HG03439 (cell line): ENCODE results near the gene TCF4.

Experiments
- ATAC-seq: cut with Tn5 transposase; IDR thresholded peaks from one replicate; pipeline ENCODE4 v1.9.1; 2021; ENCODE audit warnings: mild to moderate bottlenecking, moderate library complexity; ENCODE audit not compliant: unreplicated experiment

TCF4 gene

DNA sequence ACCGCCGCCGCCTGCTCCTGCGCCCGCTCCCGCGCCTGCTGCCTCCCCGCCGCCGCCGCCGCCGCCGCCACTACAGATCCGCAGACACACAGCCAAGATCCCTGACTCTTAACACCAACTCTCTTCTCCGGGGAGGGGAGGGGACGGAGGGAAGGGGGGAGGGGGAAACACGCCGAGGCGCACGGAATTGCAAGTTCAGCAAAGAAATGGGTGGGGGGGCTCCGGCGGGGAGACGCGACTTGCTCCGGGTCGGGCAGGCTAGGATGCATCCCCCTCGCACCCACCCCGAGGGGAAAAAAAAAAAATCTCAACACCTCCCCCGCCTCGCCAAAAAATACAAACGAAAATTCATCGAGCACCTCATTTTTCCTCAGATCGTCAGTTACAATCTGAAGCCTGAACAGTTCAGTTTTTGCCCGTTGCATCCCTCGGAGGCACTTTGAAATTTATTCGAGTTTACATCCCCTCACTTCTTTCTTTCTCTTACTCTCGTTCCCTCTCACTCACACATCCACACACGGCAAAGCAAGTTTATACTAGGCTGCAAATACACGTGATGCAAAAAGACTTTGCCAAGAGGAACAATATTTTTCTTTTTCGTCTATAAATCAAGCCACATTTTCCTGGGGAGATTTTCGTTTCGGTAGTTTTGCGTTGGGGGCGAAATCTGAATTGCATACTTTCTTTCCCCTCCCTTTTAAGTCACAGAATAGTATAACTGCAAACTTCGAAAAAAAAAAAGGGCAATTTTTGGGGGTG lies at the start of gene TCF4:
TCF4 (minus strand) TSS at position 82 of the 759 bp plus-strand sequence. CDS start 1,076 bp downstream, outside the sequence.
- no peak for ATAC-seq

DNA sequence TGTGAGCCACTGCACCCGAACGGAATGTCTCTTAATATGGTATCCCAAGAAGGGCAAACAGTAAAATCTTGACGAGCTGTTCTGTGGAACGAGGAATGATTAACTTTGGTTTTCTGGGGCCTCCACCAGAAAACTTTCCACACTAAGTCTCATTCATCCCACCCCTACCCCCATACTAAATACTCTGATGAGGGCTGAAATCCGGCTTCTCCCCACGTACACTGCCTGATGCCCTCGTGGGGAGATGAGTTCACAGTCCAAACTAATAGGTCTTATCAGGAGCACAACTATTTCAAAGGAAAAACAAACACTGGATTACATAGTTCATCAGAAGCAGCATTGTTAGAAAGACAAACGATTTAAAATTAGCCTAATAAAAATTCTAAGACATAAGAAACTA lies 49.2 kb upstream of the TCF4 start:
- no peak for ATAC-seq

DNA sequence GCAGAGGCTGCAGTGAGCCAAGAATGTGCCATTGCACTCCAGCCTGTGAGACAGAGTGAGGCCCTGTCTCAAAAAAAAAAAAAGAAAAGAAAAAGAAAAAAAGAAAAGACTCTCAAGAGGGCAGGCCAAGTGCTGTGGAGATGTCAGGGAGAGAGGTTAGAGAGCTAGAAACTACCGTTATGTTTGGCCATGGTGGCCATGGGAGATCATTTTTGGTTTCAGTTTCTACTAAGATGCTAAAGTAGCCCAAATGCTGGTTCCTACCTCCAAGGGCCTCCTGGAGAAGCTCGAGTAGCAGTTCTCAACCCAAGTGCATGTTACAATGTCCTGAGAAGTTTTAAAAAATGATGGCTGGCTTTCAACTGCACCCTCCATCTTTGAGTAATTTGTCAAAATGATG lies 47.4 kb upstream of the TCF4 start:
- ATAC-seq: no peak

DNA sequence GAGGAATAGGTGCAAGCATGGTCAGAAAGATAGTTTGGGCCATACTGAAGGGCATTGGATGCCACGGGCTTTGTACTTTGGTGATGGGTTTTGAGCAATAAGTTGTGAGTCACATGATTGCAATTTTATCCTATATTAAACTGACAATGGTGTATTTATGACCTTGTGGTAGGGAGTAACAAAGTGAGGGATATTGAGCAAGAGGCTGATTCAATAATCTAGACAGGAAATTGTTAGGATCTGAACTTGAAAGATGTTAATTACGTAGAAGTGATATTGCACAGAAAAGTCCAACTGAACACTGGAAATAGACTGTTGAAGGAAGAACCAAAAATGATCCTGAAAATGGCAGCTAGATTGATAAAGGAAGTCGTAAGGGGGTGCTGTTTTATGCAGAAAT lies 46.6 kb upstream of the TCF4 start:
- ATAC-seq: no peak

DNA sequence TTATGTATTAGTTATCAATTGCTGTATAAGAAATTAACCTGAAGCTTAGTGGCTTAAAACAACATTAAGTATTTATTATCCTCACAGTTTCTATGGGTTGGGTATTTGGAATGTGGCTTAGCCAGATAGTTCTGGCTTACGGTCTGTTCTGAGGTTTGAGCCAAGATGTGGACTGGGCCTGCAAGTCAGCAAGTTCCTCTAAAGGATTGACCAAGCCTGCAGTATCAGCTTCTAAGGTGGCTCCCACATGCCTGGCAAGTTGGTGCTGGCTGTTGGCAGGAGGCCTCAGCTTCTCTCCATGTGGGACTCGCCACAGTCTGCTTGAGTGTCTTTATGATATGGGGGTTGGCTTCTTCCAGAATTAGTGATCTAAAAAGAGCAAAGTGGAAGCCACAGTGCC lies 45.0 kb upstream of the TCF4 start:
- no peak for ATAC-seq

DNA sequence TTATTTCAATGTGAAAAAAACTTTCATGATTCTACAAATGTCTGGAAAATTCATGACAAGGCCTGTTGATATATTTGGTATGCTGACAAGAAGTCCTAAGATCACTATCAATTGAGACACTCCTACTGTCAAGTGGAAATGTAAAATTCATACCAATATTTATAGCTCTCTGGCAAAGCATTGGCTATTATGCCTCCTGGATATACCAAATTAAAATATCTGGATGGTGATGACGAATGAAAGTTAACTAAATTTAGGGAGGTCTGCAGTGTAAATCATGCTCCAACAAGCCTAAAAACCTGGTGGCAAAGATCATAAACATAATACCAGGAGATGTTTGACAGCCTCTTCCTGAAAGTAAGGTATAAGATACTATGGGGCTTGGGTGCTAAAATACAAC lies 41.1 kb upstream of the TCF4 start:
- ATAC-seq: no peak

DNA sequence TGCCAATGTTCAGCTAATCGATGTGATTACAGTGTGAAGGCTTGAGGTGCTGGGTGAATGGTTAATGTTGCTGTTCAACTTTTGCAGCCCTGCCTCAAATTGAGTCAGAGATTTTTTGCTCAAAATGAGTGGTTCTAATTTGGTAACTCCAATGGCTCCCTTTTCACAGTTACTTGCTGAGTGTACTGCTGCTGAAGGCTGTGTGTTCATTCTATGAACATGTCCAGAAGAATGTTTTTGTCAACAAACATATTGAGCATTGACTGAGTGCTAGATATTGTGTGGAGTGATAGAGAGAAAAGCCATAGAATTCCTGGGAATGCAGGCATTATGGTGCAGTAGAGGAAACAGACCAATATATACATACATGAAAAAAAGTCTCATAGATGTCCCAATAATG lies 39.0 kb upstream of the TCF4 start:
- no peak for ATAC-seq

DNA sequence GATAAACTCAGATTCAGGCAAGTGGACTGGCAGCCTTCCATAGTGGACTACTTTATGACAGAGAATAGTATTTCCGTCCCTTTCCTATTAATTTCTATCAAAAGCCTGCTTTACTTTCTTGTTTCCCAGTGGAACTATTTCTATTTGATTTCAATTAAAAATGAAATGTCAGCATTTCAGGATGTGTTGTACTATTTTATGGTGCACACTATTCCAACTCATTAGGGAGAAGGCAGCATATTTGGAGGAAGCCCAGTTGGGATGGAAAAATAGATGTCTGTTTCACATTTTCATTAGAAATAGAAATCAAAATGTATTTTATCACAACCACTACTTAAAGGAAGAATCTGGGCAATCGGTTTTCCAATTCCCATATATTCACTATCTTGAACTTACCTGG lies 37.9 kb upstream of the TCF4 start:
- no peak for ATAC-seq

DNA sequence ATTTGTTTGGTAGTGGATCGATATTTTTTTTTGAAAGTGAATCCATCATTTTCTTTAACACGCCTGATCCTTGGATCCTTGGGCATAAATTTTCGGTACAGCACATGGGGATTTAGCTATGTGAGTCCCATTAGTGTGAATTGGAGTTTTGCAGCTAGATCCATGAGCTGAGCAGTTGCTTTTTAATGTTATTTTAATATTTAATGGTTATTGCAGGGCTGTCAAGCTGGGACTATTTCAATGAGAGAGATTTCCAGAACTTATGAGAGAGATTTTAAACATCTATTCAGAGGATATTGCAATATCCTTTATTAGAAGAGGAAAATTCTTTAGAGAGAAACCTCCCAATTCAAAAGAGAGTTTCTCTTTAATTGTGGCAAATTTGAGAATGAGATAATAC lies 35.6 kb upstream of the TCF4 start:
- no peak for ATAC-seq

DNA sequence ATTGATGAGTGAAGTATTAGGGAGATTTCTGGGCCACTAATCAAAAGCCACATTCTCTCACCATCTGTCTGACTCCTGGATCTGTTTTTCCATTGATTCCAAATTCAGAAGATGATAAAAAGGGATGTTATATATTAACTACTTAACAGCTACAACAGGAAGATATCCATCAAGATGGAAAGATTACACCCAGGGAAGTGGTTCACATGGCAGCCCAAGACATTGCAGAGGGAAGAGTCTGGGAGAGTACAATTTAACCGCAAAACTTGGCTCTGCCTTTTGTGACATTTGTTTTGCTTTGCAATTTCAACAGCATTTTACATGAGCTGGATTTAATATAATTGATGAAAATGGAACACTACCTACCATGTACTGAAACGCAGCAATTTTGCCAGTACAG lies 22.5 kb upstream of the TCF4 start:
- ATAC-seq: no peak

DNA sequence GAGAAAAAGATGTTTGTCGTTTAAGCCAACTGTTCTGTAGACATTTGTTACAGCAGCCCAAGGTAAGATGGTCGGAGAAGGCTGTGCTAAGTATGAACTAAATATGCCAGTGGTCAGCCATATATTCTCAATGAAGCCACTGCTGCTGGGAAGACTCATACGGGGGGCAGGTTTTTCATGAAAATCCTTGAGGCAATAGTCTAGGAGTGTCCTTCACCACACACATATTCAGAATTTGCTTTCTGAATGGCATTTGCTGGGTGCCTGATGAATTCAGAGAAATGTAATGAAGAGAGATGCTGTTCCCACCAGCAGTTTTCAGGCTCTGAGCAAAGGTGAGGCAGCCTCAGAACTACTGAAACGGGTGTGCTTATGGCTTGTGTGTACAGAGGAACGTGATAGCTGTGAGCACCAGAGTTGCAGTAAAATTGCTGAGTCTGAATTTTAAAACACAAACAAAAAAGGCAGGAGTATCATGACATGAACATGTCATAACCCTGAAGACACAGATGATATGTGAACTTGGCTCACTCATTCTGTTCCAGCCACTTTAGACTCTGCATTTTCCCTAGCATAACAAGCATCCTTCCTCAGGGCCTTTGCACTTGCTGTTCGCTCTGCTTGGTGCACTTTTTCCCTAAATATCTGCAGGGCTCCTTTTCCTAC lies 21.3 kb upstream of the TCF4 start:
- ATAC-seq: no peak

DNA sequence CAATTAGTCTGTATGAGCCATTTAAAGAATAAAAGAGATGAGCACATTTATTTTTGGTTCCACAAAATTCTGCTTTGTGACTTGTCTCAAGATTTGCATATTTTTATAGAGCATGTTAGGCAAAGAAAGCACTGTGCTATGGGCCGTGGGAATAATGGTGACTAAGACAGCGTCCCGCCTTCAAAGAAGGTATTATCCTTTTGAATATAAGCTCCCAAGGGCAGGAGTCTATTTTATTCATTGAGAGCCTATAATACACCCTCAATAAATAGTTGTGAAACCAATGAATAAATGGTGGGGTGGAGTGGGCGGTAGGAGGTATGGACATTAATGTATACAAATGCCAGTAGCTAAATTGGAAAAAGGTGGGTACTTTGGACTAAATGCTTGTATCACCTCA lies 20.5 kb upstream of the TCF4 start:
- no peak for ATAC-seq

DNA sequence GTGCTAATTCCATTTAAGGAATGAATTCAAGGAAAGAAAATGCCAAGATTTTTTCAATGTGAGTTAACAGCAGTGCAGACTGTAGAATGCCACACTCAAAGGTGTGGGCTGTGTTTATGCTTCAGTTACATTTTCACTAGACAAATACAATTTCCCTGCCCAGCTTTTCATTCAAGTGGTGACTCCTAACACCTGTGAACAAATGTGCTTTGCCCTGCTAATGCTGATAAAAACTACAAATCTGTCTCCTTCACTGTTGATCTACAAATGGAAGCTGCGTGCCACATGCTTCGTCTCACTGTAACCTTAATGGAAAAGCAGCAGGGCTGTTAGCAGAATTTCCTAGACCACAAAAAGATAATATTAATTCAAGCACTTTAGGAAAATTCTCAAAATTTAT lies 19.8 kb upstream of the TCF4 start:
- no peak for ATAC-seq

DNA sequence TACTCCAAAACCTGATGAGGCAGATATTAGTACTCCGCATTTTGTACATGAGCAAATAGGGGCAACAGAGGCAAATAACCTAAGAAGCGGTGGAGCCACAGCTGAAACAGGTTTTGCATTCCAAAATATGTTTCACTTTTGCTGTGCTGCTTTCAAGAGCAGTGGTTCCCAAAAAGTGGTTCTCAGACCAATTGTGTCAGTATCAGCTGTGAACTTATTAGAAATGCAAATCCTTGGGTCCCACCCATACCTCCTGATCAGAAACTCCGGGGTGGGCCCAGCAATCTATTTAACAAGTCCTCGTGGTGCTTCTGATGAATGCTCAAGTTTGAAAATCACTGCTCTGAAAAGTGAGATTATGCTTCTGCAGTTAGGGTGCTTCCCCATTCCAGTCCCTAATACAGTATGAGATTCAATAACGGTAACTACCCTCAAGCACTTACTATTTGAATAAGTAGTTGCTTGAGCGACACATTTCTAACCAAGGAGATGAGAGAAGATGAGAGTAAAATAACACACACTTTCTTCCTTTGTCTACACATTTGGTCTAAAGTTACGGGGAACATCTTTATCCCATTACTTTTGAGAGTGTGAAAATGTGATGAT lies 17.8 kb upstream of the TCF4 start:
- peak; percentile 89 for ATAC-seq

DNA sequence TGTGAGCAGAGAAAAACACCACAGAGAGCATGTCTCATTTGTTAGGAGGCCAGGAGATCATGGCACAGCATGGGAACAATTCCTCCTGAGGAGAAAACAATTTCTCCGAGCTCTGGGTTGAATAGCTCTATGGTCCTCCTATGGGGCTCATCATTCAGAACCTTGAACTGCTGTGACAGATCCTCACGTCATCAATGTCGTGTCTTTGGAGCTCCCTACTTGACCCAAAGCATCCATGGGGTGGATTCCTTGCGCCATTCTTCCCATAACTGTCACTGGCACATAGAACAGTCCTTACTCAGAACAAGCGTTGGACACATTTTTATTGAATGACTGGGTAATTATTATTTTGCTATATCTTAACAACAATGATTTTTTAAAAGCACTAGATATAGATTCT lies 15.8 kb upstream of the TCF4 start:
- no peak for ATAC-seq

DNA sequence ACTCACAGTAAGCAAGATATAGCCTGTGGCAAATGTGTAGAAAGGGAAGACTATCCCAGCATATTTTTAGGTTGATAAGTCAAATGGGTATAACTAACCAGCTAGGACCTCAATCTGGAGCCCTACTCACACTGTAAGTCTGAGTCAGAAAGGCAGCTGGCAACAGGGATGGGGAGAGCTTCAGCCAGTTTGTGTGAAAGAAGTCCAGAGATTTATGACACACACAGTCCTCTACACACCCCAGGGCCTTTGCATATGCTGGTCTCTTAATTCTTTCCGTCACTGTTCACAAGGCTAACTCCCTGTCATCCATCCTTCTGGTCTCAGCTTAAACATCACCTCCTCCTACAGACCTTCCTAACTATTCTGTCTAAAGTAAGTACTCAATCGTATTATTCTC lies 5.9 kb upstream of the TCF4 start:
- ATAC-seq: no peak

DNA sequence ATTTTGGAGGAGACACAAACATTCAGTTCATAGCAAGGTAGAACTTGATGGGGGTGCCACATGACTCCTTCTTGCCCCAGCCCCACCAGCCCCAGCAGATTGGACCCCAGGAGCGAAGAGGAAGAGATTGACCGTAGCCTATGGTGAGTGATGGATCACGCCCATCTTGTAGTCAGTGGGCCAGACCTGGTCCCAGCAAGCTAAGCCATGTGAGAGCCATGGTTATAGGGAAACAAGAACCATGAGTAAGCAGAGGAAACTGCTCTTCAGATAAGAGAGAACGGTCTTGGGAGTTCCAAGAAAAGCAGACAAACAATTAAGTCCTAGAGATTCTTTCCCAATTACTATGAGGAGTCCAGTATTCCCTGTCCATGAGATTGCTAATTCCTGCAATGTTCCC lies 4.6 kb upstream of the TCF4 start:
- no peak for ATAC-seq

DNA sequence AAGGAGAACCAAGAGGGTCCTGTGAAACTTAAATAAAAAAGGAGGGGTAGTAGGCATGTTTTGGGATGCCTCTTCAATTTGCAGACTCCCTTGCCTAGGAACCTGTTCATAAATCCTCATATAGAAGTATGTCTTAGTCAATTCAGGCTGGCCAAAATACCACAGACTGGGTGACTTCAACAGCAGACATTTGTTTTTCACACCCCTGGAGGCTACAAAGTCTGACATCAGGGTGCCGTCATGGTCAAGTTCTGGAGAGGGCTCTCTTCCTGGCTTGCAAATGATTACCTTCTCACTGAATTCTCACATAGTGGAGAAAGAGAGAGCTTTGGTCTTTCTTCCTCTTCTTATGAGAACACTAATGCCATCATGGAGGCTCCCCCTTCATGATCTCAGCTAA lies 4.1 kb upstream of the TCF4 start:
- no peak for ATAC-seq

DNA sequence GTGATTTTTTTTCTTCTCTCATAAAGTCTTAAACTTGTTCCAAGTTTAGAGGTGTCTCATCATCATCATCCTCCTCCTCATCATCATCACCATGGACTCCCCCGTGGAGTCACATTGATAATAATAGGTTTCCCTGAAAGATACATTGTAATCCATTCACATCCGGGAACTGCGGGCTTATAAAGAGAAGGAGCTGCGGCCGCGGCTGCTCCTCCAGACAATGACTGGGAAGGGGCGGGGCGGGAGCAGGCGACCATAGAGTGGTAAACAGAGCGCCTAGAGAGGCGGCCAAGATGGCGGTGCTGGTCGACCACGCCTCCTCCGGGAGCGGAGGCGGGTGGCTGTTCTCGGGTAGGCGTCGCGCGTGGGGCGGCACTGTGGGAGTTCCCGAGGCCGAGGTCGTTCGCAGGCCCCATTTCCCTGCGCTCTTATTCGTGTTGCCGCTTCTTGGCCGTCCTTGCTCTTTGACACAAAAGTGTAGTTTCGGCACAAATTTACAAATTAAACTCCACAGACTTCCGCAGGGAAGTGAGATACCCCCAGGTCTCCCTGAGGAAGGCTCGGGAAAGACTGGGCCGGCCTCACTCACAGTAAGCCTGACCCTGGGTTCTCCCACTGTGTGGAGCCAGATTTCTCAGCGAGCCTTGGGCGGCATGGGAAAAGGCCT lies 1.8 kb upstream of the TCF4 start:
- peak; percentile 53 for ATAC-seq

DNA sequence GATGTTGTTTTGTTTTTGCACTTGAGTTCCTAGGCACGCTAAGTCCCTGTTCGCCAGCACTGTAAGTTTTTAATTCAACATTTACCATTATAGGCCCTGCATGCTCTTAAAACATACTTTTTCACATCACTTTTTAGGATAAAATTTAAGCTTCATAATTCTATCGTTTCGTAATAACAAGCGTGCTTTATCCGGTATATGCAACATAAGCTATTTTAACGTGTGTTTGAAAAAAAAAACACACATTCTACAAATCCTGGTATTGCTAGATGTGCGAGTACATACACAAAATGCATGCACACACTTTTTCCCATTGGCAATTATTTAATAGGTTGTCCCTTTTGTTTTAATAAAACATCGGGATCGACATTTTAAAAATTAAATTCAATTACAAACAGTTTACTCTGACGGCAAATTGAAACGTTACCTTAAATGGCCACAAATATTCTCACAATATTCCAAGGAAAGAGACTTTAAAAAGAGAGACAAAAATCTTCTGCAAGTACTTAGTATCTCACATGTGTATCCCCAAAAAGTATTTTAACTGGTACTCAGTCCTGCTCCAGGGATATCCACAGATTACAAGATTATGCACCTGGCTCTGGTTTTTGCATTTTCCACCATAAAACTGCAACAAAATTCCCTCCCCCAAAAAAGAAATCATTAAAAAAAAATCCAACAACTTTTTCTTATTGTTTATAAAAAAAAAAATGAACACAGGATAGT lies 1.0 kb upstream of the TCF4 start:
- no peak for ATAC-seq

DNA sequence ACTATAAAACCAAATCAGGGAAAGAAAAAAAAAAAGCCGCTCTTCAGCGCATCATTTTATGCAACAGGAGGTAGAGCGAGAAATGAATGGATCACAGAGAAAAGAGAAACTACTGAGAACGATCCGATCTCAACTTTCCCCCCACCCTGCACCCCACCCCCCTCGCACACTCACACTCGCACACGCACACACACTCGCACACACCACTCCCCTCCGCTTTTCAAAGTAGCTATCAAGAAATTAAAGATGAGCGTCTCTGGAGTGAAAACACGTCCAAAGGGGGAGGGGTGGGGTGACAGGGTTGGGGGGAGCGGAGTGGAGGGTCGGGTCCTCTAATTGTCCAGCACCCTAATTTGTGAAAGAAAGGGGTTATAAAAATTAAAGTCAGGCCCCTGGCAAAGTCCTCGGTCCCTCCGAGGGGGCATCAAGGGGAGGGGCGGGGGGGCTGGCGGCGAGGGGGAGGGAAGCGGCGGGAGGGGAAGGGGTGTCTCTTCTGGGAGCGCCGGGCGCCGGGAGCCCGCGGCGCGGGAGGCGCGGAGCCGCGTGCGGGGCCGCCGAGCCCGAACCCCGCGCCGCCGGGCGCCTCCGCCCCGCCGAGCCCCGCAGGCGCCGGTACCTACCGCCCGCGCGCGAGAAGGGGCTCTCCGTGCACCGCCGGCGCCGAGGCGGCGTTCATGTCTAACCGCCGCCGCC lies 428 bp downstream of the TCF4 start:
- ATAC-seq: no peak
